ENCODE results near the gene NKAP.

DNA sequence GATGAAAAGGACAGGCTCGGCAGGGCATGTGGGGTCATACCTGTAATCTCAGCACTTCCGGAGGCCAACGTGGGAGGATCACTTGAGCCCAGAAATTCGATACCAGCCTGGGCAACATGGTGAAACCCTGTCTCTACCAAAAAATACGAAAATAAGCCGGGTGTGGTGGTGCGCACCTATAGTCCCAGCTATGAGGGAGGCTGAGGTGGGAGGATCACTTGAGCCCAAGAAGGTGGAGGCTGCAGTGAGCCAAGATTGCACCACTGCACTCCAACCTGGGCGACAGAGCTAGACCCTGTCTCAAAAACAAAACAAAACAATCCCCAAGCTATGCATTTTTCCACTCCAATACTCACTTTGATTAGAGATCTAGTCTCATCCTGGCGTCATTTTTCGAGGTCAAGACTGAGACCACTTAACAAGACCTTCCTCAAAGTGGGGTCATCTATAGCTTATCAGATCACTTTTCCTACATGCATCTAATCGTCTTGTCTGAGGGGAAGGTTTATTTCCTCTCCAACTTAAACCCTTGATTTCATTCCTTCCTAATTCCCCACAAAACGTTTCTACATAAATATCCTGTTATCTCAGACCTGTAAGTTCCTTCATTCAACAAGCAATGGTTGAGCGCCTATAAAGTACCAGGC lies 1.3 kb downstream of the NKAP start:
- TF ChIP-seq POLR2AphosphoS5 (IDR thresholded peaks at IDR 0.05; ENCODE audit: low read depth, low read length) (no peak), POLR2A (IDR thresholded peaks at IDR 0.05; ENCODE audit: low read depth, low read length) (no peak), TAF1 (IDR thresholded peaks at IDR 0.05; ENCODE audit: borderline replicate concordance, low read depth, low read length) (no peak)
